Thoracic aorta (tissue), 2 donors: Measurements from ENCODE around the gene FCHO1. TPM values are rescaled to one million over a fixed set of nuclear protein-coding genes. Genes with fewer than 3 reads are reported as not detected.

ENCODE experiments used
- ATAC-seq: fragments of 150-250 bp; one replicate; pipeline ENCODE4 v1.8.0; 2017; ENCODE audit warnings: low read depth; ENCODE audit not compliant: insufficient number of reproducible peaks, low FRiP score
- DNase-seq: peaks from one replicate; pipeline ENCODE4 v3.0.0-alpha.2; 2020; ENCODE audit warnings: low spot score
- H3K27ac ChIP-seq, 2 donors: fragments of 200-600 bp; sonication (generic); 1 replicate in 1 of 2; 2 replicates in 1 of 2; pipeline ENCODE4 v1.5.1; 2016; ENCODE audit warnings: mild to moderate bottlenecking in 2 of 2, moderate library complexity in 2 of 2
- H3K27me3 ChIP-seq: fragments of 200-600 bp; sonication (generic); replicated peaks from 2 replicates; pipeline ENCODE4 v1.6.0; 2016; ENCODE audit warnings: mild to moderate bottlenecking; ENCODE audit not compliant: insufficient read depth
- H3K36me3 ChIP-seq: fragments of 200-600 bp; sonication (generic); one replicate; pipeline ENCODE4 v1.5.1; 2016
- H3K4me1 ChIP-seq, 2 donors: fragments of 200-600 bp; sonication (generic); 1 replicate in 1 of 2; 2 replicates in 1 of 2; pipeline versions ENCODE4 v1.5.1 to v1.6.0; 2016; ENCODE audit warnings: low read depth in 2 of 2, mild to moderate bottlenecking in 1 of 2; ENCODE audit not compliant: control insufficient read depth in 1 of 2
- H3K4me3 ChIP-seq: fragments of 200-600 bp; sonication (generic); 2 replicates; pipeline ENCODE4 v1.5.1; 2016; ENCODE audit warnings: mild to moderate bottlenecking
- H3K9me3 ChIP-seq: fragments of 200-600 bp; sonication (generic); 2 replicates; pipeline ENCODE4 v1.5.1; 2016
- CTCF ChIP-seq: fragments of 200-600 bp; sonication (generic); IDR thresholded peaks from one replicate; pipeline ENCODE4 v1.5.1; 2019; ENCODE audit warnings: antibody characterized with exemption
- total RNA-seq, 2 donors: library from RNA; depleted of rRNA; stranded (reverse); fragments of >200 nt; gene quantifications; one replicate each; pipeline versions ENCODE4 v1.1.0 to v1.2.3, GENCODE V29; 2016

Gene FCHO1
- total RNA-seq, 2 donors from 2014 or later = 8.5 to 8.9 TPM

GRCh38 chr19:17802137-17802858 is 51.0 kb downstream of the FCHO1 start:
- no peak for TF ChIP-seq CTCF
- Histone ChIP-seq H3K9me3 (no peaks in the 10 kb centered on the region), H3K36me3 (no peaks in the 10 kb centered on the region), H3K27me3 (no peaks in the 10 kb centered on the region), H3K4me3 (no peak overlapping the region), H3K4me1 (no peaks in the 10 kb centered on the region), H3K27ac (no peak overlapping the region)
- DNase-seq = no peak
- no peak for ATAC-seq

DNA sequence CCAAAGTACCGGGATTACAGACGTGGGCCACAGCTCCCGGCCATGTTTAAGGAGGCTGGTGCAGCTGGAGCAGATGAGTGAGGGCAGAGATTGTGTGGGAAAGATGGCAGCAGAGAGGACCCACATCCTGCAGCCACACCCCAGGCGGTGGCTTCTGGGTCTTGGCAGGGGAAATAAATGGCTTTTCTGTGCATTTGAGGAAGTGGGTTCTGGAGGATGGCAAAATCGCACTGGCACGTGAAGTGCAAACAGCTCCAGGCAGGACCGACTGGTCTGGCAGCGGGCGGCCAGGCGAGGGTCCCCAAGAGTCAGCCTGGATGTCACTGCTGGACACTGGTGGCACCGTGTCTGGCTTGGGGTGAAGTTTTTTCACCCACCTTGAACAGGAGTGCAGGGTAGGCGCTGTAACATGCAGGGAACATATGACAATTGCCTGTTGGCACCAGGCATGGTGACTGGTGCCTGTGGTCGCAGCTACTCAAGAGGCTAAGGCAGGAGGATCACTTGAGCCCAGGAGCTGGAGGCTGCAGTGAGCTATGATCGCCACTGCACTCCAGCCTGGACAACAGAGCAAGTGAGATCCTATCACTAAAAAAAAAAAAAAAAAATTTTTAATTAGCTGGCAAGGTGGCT is 52.1 kb downstream of the FCHO1 start:
- ATAC-seq = no peak
- Histone ChIP-seq H3K4me1 (no peaks in the 10 kb centered on the region), H3K4me3 (no peak overlapping the region), H3K9me3 (no peaks in the 10 kb centered on the region), H3K27me3 (no peaks in the 10 kb centered on the region), H3K27ac (no peak overlapping the region), H3K36me3 (no peaks in the 10 kb centered on the region)
- no peak for TF ChIP-seq CTCF
- no peak for DNase-seq

DNA sequence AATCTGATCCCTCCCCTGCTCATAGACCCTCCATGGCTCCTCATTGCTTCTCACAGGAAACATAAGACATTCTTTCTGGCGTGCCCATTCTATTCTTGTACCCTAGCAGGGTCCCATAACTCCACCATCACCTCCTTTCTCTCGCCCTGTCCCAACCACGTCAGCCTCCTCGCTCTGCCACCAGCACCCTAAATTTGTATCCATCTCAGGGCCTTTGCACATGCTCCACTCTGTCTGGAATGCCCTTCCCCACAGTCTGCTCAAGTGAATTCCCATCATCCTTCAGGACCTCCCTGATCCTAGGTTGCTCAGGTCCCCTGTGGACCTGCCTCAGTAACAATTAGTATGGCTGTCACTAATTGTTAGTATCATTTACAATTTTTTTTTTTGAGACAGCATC is 54.1 kb downstream of the FCHO1 start:
- Histone ChIP-seq H3K36me3 (no peaks in the 10 kb centered on the region), H3K4me3 (no peak overlapping the region), H3K27me3 (no peaks in the 10 kb centered on the region), H3K9me3 (no peaks in the 10 kb centered on the region), H3K4me1 (no peaks in the 10 kb centered on the region), H3K27ac (no peak overlapping the region)
- ATAC-seq = no peak
- DNase-seq = no peak
- TF ChIP-seq CTCF = no peak

- Histone ChIP-seq H3K36me3 (no peaks in the 10 kb centered on the region), H3K27me3 (no peaks in the 10 kb centered on the region), H3K4me1 (no peaks in the 10 kb centered on the region), H3K4me3 (no peak overlapping the region), H3K27ac (no peak overlapping the region), H3K9me3 (no peaks in the 10 kb centered on the region)
- ATAC-seq (no peak), DNase-seq (no peak)
- no peak for TF ChIP-seq CTCF
These were observed 55.7 kb downstream of the FCHO1 start for GRCh38 chr19:17806945-17807344.

GRCh38 chr19:17807731-17808316 is 56.5 kb downstream of the FCHO1 start:
- H3K4me3 ChIP-seq = no peak overlapping the region
- ATAC-seq = no peak
- no peaks in the 10 kb centered on the region for H3K4me1 ChIP-seq
- TF ChIP-seq CTCF = no peak
- H3K9me3 ChIP-seq = no peaks in the 10 kb centered on the region
- H3K36me3 ChIP-seq = no peaks in the 10 kb centered on the region
- DNase-seq = no peak
- H3K27ac ChIP-seq = no peak overlapping the region
- no peaks in the 10 kb centered on the region for H3K27me3 ChIP-seq
